Gastroesophageal sphincter (tissue), 4 donors: ENCODE measurements around the gene PSAP. TPM values are rescaled to one million over a fixed set of nuclear protein-coding genes. Genes with fewer than 3 reads are reported as not detected.

Source experiments
- ATAC-seq: fragments of 150-250 bp; one replicate; pipeline ENCODE4 v1.9.1; 2016; ENCODE audit warnings: mild to moderate bottlenecking, moderate library complexity
- H3K27ac ChIP-seq, 4 donors: fragments of 200-600 bp; sonication (generic) in 3 of 4; 1 replicate in 3 of 4; 2 replicates in 1 of 4; pipeline ENCODE4 v1.5.1; 2016 to 2019
- H3K27me3 ChIP-seq: fragments of 200-600 bp; sonication (generic); one replicate; pipeline ENCODE4 v1.5.1; 2019
- H3K36me3 ChIP-seq, 2 donors: fragments of 200-600 bp; sonication (generic); one replicate each; pipeline ENCODE4 v1.5.1; 2019; ENCODE audit warnings: control low read depth in 1 of 2
- H3K4me1 ChIP-seq, 3 donors: fragments of 200-600 bp; sonication (generic); 1 replicate in 2 of 3; 2 replicates in 1 of 3; pipeline ENCODE4 v1.5.1; 2016 to 2019; ENCODE audit warnings: control low read depth in 2 of 3
- H3K4me3 ChIP-seq, 2 donors: fragments of 200-600 bp; sonication (generic); one replicate each; pipeline ENCODE4 v1.5.1; 2019; ENCODE audit warnings: mild to moderate bottlenecking in 1 of 2, moderate library complexity in 1 of 2
- H3K9me3 ChIP-seq, 3 donors: fragments of 200-600 bp; sonication (generic); one replicate each; pipeline ENCODE4 v1.5.1; 2017 to 2019; ENCODE audit warnings: control low read depth in 2 of 3
- EP300 ChIP-seq: sonication (generic); formaldehyde crosslinking; IDR thresholded peaks from one replicate; pipeline ENCODE4 v1.6.1; 2017; ENCODE audit warnings: antibody characterized with exemption, mild to moderate bottlenecking
- POLR2A ChIP-seq, 2 donors: fragments of 450-650 bp; IDR thresholded peaks; one replicate each; pipeline ENCODE4 v1.6.1; 2017; ENCODE audit warnings: antibody characterized with exemption in 2 of 2, mild to moderate bottlenecking in 2 of 2, moderate library complexity in 1 of 2
- POLR2AphosphoS5 ChIP-seq: sonication (generic); formaldehyde crosslinking; IDR thresholded peaks from one replicate; pipeline ENCODE4 v1.6.1; 2017; ENCODE audit warnings: antibody characterized with exemption
- WGBS, 2 donors: methylation state at CpG; one replicate each; pipeline ENCODE4 v1.1.5; 2018; ENCODE audit warnings: low coverage in 1 of 2; 5-methylcytosine and 5-hydroxymethylcytosine counted together
- total RNA-seq, 4 donors: library from RNA; depleted of rRNA; stranded (reverse); fragments of >200 nt; gene quantifications; one replicate each; pipeline ENCODE4 v1.1.0, GENCODE V29; 2016
- TF ChIP-seq, protein P1 (sequence below), 4 experiments: fragments of 200-600 bp in 2 of 4; fragments of 450-650 bp in 2 of 4; sonication (generic) in 1 of 4; IDR thresholded peaks; one replicate each; pipeline ENCODE4 v1.5.1; 2017 to 2019; ENCODE audit warnings: antibody characterized with exemption in 4 of 4, mild to moderate bottlenecking in 2 of 4, moderate library complexity in 2 of 4

PSAP gene
- total RNA-seq, 4 donors from 2014 or later = 604 to 881 (median 718) TPM

DNA sequence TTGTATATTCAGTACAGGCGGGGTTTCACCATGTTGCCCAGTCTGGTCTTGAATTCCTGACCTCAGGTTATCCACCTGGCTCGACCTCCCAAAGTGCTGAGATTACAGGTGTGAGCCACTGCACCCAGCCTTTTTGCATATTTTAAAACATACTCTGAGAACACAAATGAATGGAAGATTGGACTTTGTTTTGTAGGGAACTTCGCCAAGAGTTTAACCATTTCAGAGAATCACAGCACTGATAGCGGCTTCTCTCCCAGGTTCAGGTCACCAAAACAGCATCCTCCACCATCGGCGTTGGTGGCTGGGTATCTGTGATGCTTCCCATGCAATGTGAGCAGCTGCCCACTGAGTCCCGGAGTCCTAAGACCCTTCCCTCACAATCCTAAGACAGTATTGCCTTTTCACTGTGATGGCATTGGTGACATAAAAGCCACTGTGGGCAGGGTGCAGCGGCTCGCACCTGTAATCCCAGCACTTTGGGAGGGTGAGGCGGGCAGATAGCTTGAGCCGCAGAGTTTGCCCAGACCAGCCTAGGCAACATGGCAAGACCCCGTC, 42.3 kb upstream of the PSAP start:
- WGBS, 2 donors = 79 to 82% methylated on average over 2 to 7 of the region's 12 CpGs
- Histone ChIP-seq H3K27ac (no peak overlapping the region), H3K27me3 (no peaks in the 10 kb centered on the region), H3K4me1 (peaks cover 0 to 23% (median 3%) of the 10 kb centered on the region in 3 donors), H3K4me3 (no peak overlapping the region), H3K9me3 (no peaks in the 10 kb centered on the region), H3K36me3 (no peaks in the 10 kb centered on the region)
- TF ChIP-seq, protein P1, sequence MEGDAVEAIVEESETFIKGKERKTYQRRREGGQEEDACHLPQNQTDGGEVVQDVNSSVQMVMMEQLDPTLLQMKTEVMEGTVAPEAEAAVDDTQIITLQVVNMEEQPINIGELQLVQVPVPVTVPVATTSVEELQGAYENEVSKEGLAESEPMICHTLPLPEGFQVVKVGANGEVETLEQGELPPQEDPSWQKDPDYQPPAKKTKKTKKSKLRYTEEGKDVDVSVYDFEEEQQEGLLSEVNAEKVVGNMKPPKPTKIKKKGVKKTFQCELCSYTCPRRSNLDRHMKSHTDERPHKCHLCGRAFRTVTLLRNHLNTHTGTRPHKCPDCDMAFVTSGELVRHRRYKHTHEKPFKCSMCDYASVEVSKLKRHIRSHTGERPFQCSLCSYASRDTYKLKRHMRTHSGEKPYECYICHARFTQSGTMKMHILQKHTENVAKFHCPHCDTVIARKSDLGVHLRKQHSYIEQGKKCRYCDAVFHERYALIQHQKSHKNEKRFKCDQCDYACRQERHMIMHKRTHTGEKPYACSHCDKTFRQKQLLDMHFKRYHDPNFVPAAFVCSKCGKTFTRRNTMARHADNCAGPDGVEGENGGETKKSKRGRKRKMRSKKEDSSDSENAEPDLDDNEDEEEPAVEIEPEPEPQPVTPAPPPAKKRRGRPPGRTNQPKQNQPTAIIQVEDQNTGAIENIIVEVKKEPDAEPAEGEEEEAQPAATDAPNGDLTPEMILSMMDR (IDR thresholded peaks at IDR 0.05) = no peak
- TF ChIP-seq POLR2A (IDR thresholded peaks at IDR 0.05) (no peak), EP300 (no peak), POLR2AphosphoS5 (no peak)
- no peak for ATAC-seq

GRCh38 chr10:71891437-71891836, 40.4 kb upstream of the PSAP start:
- H3K9me3 ChIP-seq = no peaks in the 10 kb centered on the region
- no peaks in the 10 kb centered on the region for H3K27me3 ChIP-seq
- no peak overlapping the region for H3K4me3 ChIP-seq
- ATAC-seq = no peak
- H3K27ac ChIP-seq = no peak overlapping the region
- WGBS, 2 donors = 85% methylated on average over 7 of the region's 7 CpGs; no CpG with 5 or more reads in 1 of the 2 donors
- no peaks in the 10 kb centered on the region for H3K36me3 ChIP-seq
- peaks cover 0 to 31% (median 3%) of the 10 kb centered on the region in 3 donors for H3K4me1 ChIP-seq
- TF ChIP-seq, protein P1 (IDR thresholded peaks at IDR 0.05) = no peak
- TF ChIP-seq EP300 (no peak), POLR2A (IDR thresholded peaks at IDR 0.05) (no peak), POLR2AphosphoS5 (no peak)

GRCh38 chr10:71889388-71889987, 38.4 kb upstream of the PSAP start:
- Histone ChIP-seq H3K4me3 (peak overlapping the region; percentile 54 to 84), H3K27me3 (no peaks in the 10 kb centered on the region), H3K9me3 (no peaks in the 10 kb centered on the region), H3K36me3 (no peaks in the 10 kb centered on the region), H3K27ac (peak overlapping the region; percentile 81 to 92 (median 90)), H3K4me1 (peaks cover 0 to 26% (median 3%) of the 10 kb centered on the region in 3 donors)
- TF ChIP-seq, protein P1 (IDR thresholded peaks at IDR 0.05) = no peak
- TF ChIP-seq EP300 = no peak
- WGBS, 2 donors = 33 to 43% methylated on average over 5 to 7 of the region's 9 CpGs
- peak; percentile 5 for ATAC-seq

GRCh38 chr10:71888623-71889387, 37.8 kb upstream of the PSAP start:
- peak overlapping the region; percentile 54 to 84 for H3K4me3 ChIP-seq
- ATAC-seq = peak; percentile 93

More at GRCh38 chr10:71888623-71889387, 37.8 kb upstream of the PSAP start:
- Histone ChIP-seq H3K9me3 (no peaks in the 10 kb centered on the region), H3K4me1 (peaks cover 0 to 26% (median 3%) of the 10 kb centered on the region in 3 donors), H3K36me3 (no peaks in the 10 kb centered on the region), H3K27me3 (no peaks in the 10 kb centered on the region), H3K27ac (peak overlapping the region; percentile 81 to 92 (median 90))
- WGBS, 2 donors = 2 to 4% methylated on average over 10 to 18 of the region's 48 CpGs
- TF ChIP-seq EP300 (no peak), POLR2A (IDR thresholded peaks at IDR 0.05) (peak; percentile 30 to 43), POLR2AphosphoS5 (peak; percentile 80)
- TF ChIP-seq, protein P1 (IDR thresholded peaks at IDR 0.05) = peak in 1 of 4 experiments; percentile 39
